Nephron (organoid): ENCODE measurements around the gene FHOD3.

Experiments
- H3K27ac Mint-ChIP-seq, 3 experiments: 2 replicates each; pipeline ENCODE4 v1.8.0; 2020; ENCODE audit warnings: mixed read lengths in 3 of 3, mild to moderate bottlenecking in 2 of 3, moderate library complexity in 1 of 3
- H3K27me3 Mint-ChIP-seq: 2 replicates; pipeline ENCODE4 v1.8.0; 2021; ENCODE audit warnings: low read depth, mild to moderate bottlenecking, moderate library complexity, mixed read lengths
- H3K36me3 Mint-ChIP-seq: 2 replicates; pipeline ENCODE4 v1.8.0; 2020; ENCODE audit warnings: low read depth, mixed read lengths
- H3K4me1 Mint-ChIP-seq: 2 replicates; pipeline ENCODE4 v1.8.0; 2020; ENCODE audit warnings: mixed read lengths
- H3K4me3 Mint-ChIP-seq, 3 experiments: 2 replicates each; pipeline ENCODE4 v1.8.0; 2020; ENCODE audit warnings: mild to moderate bottlenecking in 3 of 3, mixed read lengths in 3 of 3, moderate library complexity in 2 of 3
- H3K9me3 Mint-ChIP-seq: 2 replicates; pipeline ENCODE4 v1.8.0; 2020; ENCODE audit warnings: mixed read lengths
- TF ChIP-seq, protein P1 (sequence below), 3 experiments: fragments of 200-600 bp; sonication (generic); IDR thresholded peaks; one replicate each; pipeline ENCODE4 v1.5.0; 2021; ENCODE audit warnings: antibody characterized with exemption in 3 of 3; ENCODE audit not compliant: unreplicated experiment in 3 of 3

The FHOD3 gene

DNA sequence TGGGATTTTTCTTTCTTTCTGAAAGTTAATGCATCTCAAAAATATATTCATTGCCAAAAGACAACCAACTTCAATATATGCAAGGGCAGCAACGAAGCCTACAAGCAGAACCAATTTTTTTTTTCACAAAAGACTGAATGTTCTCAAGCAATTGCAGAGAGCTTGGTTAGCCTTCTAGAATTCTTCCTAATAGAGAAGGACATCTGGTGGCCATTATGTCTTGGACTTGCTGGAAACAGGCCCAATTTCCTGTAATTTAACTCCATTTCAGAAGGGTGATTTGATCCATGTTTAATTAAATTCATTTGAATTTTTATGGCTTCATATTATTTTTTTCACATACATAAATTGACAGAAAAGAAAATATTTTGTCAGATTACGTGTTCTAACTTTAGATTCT is 323.3 kb downstream of the FHOD3 start:
- Mint-ChIP-seq H3K36me3 (peaks cover 8% of the 10 kb centered on the region), H3K27ac (no peak overlapping the region), H3K4me1 (peaks cover 3% of the 10 kb centered on the region), H3K4me3 (no peak overlapping the region), H3K9me3 (no peaks in the 10 kb centered on the region), H3K27me3 (no peaks in the 10 kb centered on the region)
- TF ChIP-seq, protein P1, sequence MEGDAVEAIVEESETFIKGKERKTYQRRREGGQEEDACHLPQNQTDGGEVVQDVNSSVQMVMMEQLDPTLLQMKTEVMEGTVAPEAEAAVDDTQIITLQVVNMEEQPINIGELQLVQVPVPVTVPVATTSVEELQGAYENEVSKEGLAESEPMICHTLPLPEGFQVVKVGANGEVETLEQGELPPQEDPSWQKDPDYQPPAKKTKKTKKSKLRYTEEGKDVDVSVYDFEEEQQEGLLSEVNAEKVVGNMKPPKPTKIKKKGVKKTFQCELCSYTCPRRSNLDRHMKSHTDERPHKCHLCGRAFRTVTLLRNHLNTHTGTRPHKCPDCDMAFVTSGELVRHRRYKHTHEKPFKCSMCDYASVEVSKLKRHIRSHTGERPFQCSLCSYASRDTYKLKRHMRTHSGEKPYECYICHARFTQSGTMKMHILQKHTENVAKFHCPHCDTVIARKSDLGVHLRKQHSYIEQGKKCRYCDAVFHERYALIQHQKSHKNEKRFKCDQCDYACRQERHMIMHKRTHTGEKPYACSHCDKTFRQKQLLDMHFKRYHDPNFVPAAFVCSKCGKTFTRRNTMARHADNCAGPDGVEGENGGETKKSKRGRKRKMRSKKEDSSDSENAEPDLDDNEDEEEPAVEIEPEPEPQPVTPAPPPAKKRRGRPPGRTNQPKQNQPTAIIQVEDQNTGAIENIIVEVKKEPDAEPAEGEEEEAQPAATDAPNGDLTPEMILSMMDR (IDR thresholded peaks at IDR 0.05; ENCODE audit: unreplicated experiment in 3 of 3) = no peak

DNA sequence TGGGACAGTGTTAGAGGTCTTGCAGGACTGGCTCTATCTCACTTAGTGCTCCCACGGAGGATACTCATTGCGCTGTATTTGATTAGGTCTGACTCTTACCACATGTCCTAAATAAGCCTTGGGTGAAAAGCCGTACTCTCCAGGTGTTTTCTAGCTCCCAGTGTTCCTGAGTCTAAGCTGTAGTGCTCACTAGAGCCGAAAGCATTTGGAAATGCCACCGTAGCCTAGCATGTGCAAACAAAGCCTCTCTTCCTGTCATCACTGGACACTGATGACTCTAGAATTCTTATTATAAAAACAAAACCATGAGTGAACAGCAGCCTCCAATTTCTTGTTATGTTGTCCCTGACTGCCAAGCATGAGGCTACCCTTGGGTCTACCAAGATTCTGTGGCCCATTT is 325.1 kb downstream of the FHOD3 start:
- H3K27ac Mint-ChIP-seq = no peak overlapping the region
- H3K4me1 Mint-ChIP-seq = no peaks in the 10 kb centered on the region
- no peaks in the 10 kb centered on the region for H3K27me3 Mint-ChIP-seq
- no peak overlapping the region for H3K4me3 Mint-ChIP-seq
- H3K36me3 Mint-ChIP-seq = peaks cover 8% of the 10 kb centered on the region
- no peaks in the 10 kb centered on the region for H3K9me3 Mint-ChIP-seq
- TF ChIP-seq, protein P1 (IDR thresholded peaks at IDR 0.05; ENCODE audit: unreplicated experiment in 3 of 3) = no peak

DNA sequence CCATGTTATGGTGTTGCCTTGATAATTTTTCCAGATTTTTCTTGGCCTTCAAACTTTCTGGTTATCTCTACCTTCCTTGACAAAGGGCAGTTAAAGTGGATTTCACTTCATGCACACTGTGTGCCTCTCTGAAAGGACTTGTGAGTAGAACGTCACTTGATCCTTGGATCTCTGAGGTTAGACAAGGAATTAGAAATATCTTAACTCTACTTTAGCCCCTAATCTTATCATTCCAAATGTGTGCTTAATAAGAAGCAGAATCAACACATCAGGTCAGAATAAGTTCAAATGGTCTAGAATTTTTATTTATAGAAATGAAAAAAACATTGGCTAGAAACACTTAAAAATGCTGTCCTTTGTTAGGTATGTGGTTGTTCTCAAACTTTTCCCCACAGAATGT is 325.6 kb downstream of the FHOD3 start:
- TF ChIP-seq, protein P1 (IDR thresholded peaks at IDR 0.05; ENCODE audit: unreplicated experiment in 3 of 3) = no peak
- Mint-ChIP-seq H3K27ac (no peak overlapping the region), H3K4me3 (no peak overlapping the region), H3K27me3 (no peaks in the 10 kb centered on the region), H3K9me3 (no peaks in the 10 kb centered on the region), H3K4me1 (no peaks in the 10 kb centered on the region), H3K36me3 (peaks cover 10% of the 10 kb centered on the region)

DNA sequence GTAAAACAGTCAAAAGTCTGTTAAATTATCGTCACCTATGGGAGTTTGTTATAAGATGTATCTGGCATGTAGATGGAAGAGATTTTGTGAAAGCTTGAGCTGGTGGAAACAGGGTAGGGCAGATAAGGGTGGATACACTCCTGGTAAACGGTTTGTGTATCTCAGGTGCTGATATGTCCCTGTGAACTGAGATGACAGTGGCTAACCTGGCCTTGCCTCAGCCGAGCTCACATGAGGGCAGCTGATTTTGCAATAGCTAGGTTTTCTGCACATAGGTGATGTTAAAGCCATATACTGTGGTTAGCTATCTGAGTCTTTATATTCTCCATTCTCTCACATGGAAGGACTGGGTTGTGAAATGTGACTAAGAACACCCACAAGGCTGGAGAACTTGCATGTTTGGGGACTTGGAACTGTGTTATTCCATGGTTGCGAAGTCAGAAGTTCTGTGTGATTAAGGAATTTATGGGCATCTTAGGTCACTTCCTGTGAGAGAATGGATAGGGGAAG is 326.2 kb downstream of the FHOD3 start:
- H3K4me1 Mint-ChIP-seq = no peaks in the 10 kb centered on the region
- no peaks in the 10 kb centered on the region for H3K27me3 Mint-ChIP-seq
- no peak overlapping the region for H3K4me3 Mint-ChIP-seq
- peaks cover 12% of the 10 kb centered on the region for H3K36me3 Mint-ChIP-seq
- H3K27ac Mint-ChIP-seq = no peak overlapping the region
- TF ChIP-seq, protein P1 (IDR thresholded peaks at IDR 0.05; ENCODE audit: unreplicated experiment in 3 of 3) = no peak
- no peaks in the 10 kb centered on the region for H3K9me3 Mint-ChIP-seq

DNA sequence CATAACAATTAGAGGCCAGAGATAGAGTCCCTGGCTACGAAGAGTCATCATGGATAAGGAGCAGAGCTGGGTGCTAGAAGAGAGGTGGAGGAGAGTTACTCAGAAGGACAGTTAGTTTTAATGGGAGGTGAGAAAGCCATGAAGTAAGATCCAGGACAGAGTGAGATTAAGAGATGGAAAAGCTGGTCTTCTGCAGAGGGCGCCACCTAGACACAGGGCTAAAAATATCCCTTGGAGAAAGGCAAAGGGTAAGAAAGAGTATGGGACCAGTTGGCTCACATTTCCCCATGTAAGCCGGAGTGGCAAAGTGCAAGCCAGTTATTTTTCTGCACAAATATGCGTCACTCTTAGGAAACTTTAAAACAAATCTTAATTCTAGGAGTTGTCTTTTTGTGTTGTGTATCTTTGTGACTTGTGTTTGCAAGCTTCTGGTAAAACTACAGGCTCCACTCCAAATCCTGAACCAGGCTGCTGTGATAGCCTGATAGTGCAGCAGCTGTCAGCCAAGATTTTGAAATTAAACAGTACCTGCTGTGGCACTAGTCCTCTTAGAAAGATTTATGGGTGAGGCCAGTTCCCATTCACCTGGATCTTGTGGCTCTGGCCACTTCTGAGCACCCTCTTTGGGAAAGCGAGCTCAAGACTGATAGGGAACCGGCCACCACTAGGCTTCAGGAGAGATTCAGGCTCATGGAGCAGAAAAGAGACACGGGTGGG is 327.1 kb downstream of the FHOD3 start:
- Mint-ChIP-seq H3K4me1 (no peaks in the 10 kb centered on the region), H3K4me3 (no peak overlapping the region), H3K27me3 (no peaks in the 10 kb centered on the region), H3K9me3 (no peaks in the 10 kb centered on the region), H3K27ac (no peak overlapping the region), H3K36me3 (peaks cover 13% of the 10 kb centered on the region)
- TF ChIP-seq, protein P1 (IDR thresholded peaks at IDR 0.05; ENCODE audit: unreplicated experiment in 3 of 3) = no peak

DNA sequence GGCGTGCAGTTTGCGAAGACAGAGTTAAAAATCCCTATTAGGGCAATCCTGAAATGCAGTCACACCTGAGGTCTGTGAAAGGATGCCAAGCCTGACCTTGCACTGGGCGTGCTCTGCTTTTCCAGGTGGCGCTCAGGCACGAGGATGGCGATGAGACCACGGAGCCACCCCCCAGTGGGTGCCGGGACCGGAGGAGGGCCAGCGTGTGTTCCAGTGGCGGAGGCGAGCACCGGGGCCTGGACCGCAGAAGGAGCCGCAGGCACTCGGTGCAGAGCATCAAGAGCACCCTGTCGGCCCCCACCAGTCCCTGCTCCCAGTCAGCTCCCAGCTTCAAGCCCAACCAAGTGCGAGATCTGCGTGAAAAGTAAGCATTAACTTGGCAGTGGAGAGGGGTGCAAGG is 327.9 kb downstream of the FHOD3 start:
- peaks cover 12% of the 10 kb centered on the region for H3K36me3 Mint-ChIP-seq
- no peak overlapping the region for H3K4me3 Mint-ChIP-seq
- no peaks in the 10 kb centered on the region for H3K27me3 Mint-ChIP-seq
- no peaks in the 10 kb centered on the region for H3K4me1 Mint-ChIP-seq
- no peaks in the 10 kb centered on the region for H3K9me3 Mint-ChIP-seq
- TF ChIP-seq, protein P1 (IDR thresholded peaks at IDR 0.05; ENCODE audit: unreplicated experiment in 3 of 3) = no peak
- no peak overlapping the region for H3K27ac Mint-ChIP-seq
